GM12874 (cell line): ENCODE results near the gene OTOP2.

Experiments
- TF ChIP-seq, protein P1 (sequence below): IDR thresholded peaks from 2 replicates; pipeline ENCODE4 v1.5.1; 2011; ENCODE audit warnings: low read depth, mild to moderate bottlenecking, control low read depth, low read length, moderate library complexity; ENCODE audit not compliant: insufficient read depth

Gene OTOP2

DNA sequence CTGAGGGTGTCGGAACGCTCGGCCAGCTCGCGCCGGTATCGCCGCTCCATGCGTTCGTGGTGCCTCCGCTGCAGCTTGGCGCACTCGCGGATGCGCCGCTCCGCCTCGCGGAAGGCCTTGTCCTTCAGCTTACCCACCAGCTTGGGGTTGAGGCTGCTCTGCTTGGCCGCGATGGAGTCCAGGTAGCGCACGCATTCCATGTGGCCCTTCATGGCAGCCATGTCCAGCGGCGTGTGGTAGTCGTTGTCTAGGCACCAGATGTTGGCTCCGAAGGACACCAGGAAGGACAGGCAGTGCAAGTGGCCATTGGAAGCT is 3.8 kb upstream of the OTOP2 start:
- TF ChIP-seq, protein P1, sequence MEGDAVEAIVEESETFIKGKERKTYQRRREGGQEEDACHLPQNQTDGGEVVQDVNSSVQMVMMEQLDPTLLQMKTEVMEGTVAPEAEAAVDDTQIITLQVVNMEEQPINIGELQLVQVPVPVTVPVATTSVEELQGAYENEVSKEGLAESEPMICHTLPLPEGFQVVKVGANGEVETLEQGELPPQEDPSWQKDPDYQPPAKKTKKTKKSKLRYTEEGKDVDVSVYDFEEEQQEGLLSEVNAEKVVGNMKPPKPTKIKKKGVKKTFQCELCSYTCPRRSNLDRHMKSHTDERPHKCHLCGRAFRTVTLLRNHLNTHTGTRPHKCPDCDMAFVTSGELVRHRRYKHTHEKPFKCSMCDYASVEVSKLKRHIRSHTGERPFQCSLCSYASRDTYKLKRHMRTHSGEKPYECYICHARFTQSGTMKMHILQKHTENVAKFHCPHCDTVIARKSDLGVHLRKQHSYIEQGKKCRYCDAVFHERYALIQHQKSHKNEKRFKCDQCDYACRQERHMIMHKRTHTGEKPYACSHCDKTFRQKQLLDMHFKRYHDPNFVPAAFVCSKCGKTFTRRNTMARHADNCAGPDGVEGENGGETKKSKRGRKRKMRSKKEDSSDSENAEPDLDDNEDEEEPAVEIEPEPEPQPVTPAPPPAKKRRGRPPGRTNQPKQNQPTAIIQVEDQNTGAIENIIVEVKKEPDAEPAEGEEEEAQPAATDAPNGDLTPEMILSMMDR = no peak

DNA sequence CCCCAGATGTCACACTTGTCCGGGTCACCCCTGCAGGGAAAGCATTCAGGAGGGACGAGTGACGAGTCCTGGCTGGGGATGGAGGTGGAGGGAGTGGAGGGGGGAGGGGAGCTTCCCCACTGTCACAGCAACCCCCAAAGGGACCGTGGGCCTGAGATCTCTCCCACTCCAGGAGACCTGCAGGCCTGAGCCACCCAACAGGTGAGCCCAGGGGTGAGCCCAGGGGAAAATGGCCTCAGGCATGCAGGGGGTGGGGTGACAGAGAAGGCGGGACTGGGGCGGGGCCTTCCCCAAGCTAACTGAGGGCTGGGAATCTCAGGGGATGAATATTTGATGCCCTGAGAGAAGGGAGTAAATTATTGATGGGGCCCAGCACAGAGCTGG is 3.4 kb upstream of the OTOP2 start:
- TF ChIP-seq, protein P1 = no peak

DNA sequence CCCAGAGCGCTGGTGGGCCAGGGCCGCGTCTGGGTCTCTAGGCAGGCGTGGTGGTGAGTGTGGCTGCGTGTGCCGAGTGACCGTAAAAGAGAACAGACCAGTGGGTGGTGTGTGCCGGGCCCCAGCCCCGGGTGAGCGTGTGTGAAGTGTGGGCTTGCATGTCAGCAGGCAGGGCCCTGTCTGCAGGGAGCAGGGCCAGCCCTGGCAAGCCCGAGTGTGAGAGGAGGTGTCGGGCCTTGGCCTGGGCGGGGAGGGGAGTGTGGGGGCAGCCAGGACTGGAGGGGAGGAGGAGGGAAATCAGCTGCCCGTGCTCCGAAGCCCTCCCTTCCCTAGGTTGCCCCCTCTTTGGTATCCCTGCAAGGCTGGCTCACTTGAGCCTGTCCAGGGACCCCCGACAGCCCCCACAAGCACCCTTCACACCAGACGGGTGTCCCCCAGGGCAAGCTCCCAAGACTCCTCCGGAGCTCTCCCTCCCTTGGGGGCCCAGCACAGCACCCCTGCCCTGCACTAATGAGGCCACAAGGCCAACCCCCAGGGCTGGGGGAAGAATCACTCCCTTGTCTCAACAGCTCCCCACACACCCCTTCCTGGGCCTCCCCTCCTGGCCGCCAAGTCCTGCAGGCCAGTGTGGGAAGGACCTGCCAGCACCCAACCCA is 2.9 kb upstream of the OTOP2 start:
- TF ChIP-seq, protein P1 = no peak

DNA sequence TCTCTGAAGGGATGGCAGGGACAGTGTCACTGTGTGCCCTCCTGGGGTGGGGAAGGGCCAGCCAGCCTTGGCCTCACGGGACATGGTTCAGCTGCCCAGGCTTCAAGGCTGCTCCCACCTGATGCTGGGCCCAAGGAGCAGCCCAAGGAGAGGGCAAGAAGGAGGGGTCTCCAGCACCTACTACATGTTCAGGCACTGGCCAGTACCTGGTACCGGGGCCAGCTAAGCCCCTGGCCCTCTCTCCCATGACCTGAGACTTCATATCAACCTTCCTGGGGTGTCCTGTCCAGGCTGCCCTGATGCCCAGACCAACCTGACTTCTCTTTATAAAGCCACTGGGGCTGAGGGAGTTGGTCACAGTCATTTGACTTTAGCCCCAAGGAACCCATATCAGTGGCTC is 2.3 kb upstream of the OTOP2 start:
- TF ChIP-seq, protein P1 = no peak

DNA sequence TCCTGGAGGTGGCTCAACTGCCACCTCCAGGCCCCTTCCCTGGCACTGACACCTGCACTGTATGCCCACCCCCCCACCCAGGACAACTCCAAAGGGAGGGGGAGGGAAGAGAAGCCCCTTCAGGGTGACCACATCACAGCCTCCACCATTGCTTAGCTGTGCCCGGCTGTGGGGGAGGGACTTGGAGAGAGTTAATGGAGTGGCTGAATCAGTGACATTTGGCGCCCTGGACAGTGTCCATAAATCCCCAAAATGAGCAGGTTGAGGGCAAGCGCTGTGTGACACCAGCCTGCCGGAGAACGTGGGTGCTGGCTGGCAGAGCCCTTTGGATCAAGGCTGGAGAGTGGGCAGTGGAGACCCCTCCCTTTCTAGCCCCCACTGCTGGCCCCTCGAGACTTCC is 1.9 kb upstream of the OTOP2 start:
- TF ChIP-seq, protein P1 = no peak

DNA sequence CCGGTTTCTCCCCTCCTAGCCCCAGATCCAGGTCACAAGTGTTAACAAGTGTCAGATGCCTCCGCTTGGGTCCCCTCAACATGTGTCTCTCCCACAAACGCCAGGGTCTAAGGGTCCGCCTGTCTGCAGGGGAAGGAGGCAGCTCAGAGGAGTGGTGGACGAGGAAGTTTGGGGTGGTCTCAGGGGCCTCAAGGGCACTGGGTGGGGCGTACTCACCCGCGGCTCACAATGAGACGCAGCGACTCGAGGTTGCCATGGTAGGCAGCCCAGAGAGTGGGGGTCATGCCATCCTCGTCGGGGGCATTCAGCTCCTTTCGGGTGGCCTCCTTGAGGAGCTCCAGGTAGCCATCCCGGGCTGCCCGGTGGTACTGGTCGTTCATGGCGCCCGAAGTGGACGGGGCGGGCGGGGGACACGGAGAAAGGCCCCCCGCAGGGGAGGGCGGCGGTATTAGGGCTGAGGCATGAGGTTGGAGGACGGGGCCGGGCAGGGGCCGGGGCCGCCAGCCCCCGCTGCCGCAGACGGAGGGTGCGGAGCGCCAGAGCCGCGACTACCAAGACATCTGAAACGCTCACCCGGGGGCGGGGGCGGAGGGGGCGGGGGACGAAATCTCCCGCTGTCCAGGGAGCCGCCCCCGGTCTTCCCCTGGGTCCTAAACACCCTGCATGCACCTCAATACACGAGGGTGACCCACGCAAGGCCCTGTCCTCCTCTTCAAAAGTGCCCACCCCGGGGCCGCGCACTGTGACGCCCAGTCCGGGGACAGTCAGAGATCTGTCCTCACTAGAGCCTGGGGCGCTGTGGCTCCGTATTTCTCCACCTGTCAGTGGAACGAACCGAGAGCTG is 1.2 kb upstream of the OTOP2 start, which contains the start of gene USH1G:
Gene USH1G, minus strand, starts transcription at position 562 of the 844 bp plus-strand sequence. Its CDS starts 182 bp downstream, at position 380.
- TF ChIP-seq, protein P1 = no peak

DNA sequence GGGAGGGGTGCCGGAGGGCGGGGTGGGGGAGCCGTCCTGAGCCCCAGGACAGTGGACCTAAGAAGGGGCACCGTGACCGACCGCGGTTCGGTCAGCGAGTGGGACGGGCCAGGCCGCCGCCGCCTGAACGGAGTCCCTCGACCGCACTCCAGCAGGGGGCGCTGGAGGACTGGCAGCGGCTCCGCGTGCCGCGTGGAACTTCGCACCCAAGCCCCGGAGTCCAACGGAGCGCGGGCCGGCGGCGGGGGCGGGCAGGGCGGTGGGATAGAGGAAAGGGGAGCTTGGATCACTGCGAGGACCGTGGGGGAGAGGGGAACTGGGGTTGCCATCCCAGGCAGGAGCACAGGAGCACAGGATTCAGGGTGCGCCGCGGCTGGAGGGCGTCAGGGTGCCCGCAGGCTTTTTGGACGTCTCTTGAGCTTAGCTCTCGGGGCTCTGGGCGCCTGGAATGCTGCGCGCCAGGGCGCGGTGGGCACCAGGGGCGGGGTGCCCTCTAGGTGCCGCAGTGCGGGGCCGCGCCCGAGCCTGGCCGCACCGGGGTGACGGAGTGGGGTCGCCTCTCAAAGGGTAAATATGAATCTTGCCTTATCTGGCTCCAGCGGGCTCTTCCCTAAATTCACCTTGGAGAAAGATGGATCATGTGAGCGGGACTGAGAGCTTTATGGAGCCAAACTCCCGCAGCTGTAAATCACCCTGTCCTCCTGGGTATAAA is 379 bp upstream of the OTOP2 start:
- TF ChIP-seq, protein P1 = peak; percentile 96
